Measurements from ENCODE around the gene TOMT.

- TF ChIP-seq, protein P1, sequence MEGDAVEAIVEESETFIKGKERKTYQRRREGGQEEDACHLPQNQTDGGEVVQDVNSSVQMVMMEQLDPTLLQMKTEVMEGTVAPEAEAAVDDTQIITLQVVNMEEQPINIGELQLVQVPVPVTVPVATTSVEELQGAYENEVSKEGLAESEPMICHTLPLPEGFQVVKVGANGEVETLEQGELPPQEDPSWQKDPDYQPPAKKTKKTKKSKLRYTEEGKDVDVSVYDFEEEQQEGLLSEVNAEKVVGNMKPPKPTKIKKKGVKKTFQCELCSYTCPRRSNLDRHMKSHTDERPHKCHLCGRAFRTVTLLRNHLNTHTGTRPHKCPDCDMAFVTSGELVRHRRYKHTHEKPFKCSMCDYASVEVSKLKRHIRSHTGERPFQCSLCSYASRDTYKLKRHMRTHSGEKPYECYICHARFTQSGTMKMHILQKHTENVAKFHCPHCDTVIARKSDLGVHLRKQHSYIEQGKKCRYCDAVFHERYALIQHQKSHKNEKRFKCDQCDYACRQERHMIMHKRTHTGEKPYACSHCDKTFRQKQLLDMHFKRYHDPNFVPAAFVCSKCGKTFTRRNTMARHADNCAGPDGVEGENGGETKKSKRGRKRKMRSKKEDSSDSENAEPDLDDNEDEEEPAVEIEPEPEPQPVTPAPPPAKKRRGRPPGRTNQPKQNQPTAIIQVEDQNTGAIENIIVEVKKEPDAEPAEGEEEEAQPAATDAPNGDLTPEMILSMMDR (IDR thresholded peaks at IDR 0.05; ENCODE audit: low read length) = peak; percentile 34; the same call in 1 of the 2 replicates
- no peak for TF ChIP-seq EZH2 (IDR thresholded peaks at IDR 0.05; ENCODE audit: borderline replicate concordance, low read length)
Observed at GRCh38 chr11:72102946-72103753, 2.6 kb upstream of the TOMT start, which contains the start of gene LAMTOR1.

Measured in OCI-LY1 (cell line).